Bronchial epithelial cell (primary cell): ENCODE results near the gene SERPINA3. TPM values are rescaled to one million over a fixed set of nuclear protein-coding genes. Genes with fewer than 3 reads are reported as not detected.

Experiments
- DNase-seq: peaks from one replicate; pipeline ENCODE4 v3.0.0-alpha.2; 2010; ENCODE audit warnings: low read depth
- FAIRE-seq: peaks from 2 replicates; lab custom pipeline; 2011; peaks lifted over from hg19 to GRCh38; lab: Jason Lieb, UNC
- H3K27me3 ChIP-seq: 2 replicates; pipeline ENCODE4 v1.5.1; 2011; ENCODE audit warnings: low read length; ENCODE audit not compliant: control insufficient read depth, insufficient read depth
- H3K36me3 ChIP-seq: 2 replicates; pipeline ENCODE4 v1.5.1; 2011; ENCODE audit warnings: low read length; ENCODE audit not compliant: control insufficient read depth, insufficient read depth
- H3K4me3 ChIP-seq: 2 replicates; pipeline ENCODE4 v1.5.1; 2011; ENCODE audit warnings: mild to moderate bottlenecking, low read depth, low read length, control low read depth
- CTCF ChIP-seq: IDR thresholded peaks from 2 replicates; pipeline ENCODE4 v1.5.1; 2011; ENCODE audit warnings: mild to moderate bottlenecking, moderate library complexity, low read length, control low read depth, inconsistent platforms; ENCODE audit not compliant: insufficient read depth, severe bottlenecking
- total RNA-seq: library from RNA; depleted of rRNA; stranded (reverse); fragments of >200 nt; gene quantifications from 2 replicates; pipeline ENCODE4 v1.2.1, GENCODE V29; 2014

SERPINA3 gene
- total RNA-seq, 1 donor from 2014 or later, result 0.79 TPM

- H3K4me3 ChIP-seq, result no peak overlapping the region
- no peaks in the 10 kb centered on the region for H3K27me3 ChIP-seq
- no peak for TF ChIP-seq CTCF
- no peaks in the 10 kb centered on the region for H3K36me3 ChIP-seq
- FAIRE-seq, result no peak
- no peak for DNase-seq
These were observed 18.3 kb upstream of the SERPINA3 start for GRCh38 chr14:94593749-94594431.

- Histone ChIP-seq H3K27me3 (no peaks in the 10 kb centered on the region), H3K36me3 (no peaks in the 10 kb centered on the region), H3K4me3 (no peak overlapping the region)
- FAIRE-seq (no peak), DNase-seq (no peak)
- no peak for TF ChIP-seq CTCF
These were observed 17.8 kb upstream of the SERPINA3 start for GRCh38 chr14:94594441-94594840.

GRCh38 chr14:94595912-94596311 lies 16.3 kb upstream of the SERPINA3 start:
- DNase-seq (no peak), FAIRE-seq (no peak)
- no peak for TF ChIP-seq CTCF
- Histone ChIP-seq H3K4me3 (no peak overlapping the region), H3K36me3 (no peaks in the 10 kb centered on the region), H3K27me3 (no peaks in the 10 kb centered on the region)

- FAIRE-seq (peak; percentile 28), DNase-seq (no peak)
- H3K36me3 ChIP-seq, result no peaks in the 10 kb centered on the region
- no peaks in the 10 kb centered on the region for H3K27me3 ChIP-seq
- H3K4me3 ChIP-seq, result no peak overlapping the region
- no peak for TF ChIP-seq CTCF
These were observed 15.8 kb upstream of the SERPINA3 start for GRCh38 chr14:94596361-94596760.

- no peak overlapping the region for H3K4me3 ChIP-seq
- TF ChIP-seq CTCF, result no peak
- H3K27me3 ChIP-seq, result no peaks in the 10 kb centered on the region
- DNase-seq (no peak), FAIRE-seq (peak; percentile 92)
- H3K36me3 ChIP-seq, result no peaks in the 10 kb centered on the region
These were observed 14.4 kb upstream of the SERPINA3 start for GRCh38 chr14:94597788-94598187.

- Histone ChIP-seq H3K4me3 (no peak overlapping the region), H3K27me3 (no peaks in the 10 kb centered on the region), H3K36me3 (no peaks in the 10 kb centered on the region)
- no peak for FAIRE-seq
- no peak for TF ChIP-seq CTCF
- no peak for DNase-seq
These were observed 13.7 kb upstream of the SERPINA3 start for GRCh38 chr14:94598506-94598815.
